A549 treated with RU486 at 1 μM for 4 hours (cell line): ENCODE measurements around the gene FAM184A. TPM values are rescaled to one million over a fixed set of nuclear protein-coding genes. Genes with fewer than 3 reads are reported as not detected.

Source experiments
- total RNA-seq: library from RNA; stranded (reverse); fragments of 200-300 nt; extraction: Qiagen RNA extraction; gene quantifications from 5 replicates; pipeline ENCODE4 v1.2.3, GENCODE V29; 2022; ENCODE audit warnings: low read depth

FAM184A gene, protein sequence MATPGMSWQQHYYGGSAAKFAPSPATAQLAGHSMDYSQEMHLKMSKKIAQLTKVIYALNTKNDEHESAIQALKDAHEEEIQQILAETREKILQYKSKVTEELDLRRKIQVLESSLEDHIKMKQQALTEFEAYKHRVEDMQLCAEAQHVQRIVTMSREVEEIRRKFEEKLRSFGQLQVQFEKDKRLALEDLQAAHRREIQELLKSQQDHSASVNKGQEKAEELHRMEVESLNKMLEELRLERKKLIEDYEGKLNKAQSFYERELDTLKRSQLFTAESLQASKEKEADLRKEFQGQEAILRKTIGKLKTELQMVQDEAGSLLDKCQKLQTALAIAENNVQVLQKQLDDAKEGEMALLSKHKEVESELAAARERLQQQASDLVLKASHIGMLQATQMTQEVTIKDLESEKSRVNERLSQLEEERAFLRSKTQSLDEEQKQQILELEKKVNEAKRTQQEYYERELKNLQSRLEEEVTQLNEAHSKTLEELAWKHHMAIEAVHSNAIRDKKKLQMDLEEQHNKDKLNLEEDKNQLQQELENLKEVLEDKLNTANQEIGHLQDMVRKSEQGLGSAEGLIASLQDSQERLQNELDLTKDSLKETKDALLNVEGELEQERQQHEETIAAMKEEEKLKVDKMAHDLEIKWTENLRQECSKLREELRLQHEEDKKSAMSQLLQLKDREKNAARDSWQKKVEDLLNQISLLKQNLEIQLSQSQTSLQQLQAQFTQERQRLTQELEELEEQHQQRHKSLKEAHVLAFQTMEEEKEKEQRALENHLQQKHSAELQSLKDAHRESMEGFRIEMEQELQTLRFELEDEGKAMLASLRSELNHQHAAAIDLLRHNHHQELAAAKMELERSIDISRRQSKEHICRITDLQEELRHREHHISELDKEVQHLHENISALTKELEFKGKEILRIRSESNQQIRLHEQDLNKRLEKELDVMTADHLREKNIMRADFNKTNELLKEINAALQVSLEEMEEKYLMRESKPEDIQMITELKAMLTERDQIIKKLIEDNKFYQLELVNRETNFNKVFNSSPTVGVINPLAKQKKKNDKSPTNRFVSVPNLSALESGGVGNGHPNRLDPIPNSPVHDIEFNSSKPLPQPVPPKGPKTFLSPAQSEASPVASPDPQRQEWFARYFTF
- 0.07 TPM in 1 of 5 replicates, not detected in the others for total RNA-seq

DNA sequence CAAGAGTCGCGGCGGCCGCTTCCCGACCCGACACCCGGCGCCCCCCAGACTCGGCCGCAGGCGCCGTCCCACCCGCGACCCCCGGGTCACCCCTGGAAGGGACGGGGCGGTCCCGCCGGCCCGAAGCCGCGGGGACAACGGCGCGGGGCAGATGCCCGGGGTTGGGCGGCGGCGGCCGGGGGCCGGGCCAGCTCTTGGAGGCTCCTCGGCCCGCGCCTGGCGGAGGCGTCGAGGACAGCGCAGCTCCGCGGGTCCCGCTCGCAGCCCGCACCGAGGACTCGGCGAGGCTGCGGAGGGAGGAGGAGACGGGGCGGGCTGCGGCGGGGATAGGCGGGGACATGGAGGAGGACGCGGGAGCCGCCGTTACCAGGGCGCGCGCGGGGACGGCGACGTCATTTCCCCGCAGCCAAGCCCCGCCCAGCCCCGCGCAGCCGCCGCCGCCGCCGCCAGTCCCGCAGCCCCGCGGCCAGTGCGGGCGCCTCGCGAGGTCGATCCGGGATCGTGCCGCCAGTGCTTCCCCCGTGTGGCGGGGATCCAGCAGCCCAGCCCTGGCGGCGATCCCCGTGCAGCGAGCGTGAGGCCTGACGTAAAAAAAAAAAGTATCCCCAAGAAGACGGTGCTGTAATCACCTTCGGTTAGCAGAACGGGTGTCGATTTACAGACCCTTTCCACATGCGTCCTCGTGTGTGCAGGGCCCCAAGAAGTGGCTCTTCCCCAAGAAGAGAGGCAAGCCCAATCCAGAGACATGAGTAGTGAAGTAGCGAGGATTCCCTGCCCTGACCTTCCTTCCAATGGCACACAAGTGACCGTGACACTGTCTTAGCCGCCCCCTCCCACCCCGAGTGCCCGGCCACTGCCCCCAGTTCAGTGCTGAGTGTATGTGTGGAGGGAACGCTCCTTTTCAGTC lies at the start of gene FAM184A:
TSS of gene FAM184A (minus strand) at position 289 of the 907 bp plus-strand sequence. CDS start 365 bp downstream, outside the sequence.

DNA sequence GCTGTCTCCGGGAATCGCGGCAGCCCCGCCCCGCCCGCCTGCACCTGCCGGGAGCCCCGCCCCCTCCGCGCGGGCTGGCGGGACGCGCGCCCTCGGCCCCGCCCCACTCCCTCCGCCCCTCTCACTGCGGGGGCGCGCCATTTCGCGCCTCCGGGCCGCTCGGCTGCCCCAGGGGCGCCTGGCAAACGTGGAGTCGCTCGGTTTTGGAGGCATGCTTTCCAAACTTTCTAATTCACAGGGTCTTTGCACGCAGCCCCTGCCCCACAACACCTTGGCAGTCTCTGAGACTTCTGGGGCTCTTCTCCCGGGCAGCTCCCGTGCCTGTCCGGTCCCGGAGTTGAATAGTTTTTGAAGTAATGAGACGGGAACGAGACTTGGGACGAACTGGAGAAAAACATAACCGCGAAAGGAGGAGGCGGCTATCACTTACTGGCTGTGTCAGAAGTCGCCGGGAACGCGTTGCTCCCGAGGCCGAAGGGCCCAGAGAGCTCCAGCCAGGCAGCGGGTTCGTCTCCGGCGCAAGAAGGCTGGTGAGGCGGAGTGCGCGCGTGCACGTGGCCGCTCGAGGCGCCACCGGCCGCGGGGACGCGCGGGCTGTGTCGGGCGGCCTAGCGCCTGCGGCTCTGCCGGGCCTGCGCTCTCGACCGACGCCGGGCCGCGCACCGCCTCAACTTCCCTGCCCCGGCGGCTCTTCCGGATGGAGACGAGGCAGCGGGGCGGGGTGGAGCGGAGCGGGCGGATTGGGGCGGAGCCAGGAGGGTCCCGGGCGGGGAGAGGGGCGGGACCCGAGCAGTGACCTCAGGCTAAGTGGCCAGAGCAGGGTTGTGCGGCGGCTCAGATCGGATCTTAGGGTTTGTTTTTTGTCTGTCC lies 143.8 kb downstream of the FAM184A start, which contains the start of gene MCM9:
TSS of gene MCM9 (minus strand) at position 699 of the 870 bp plus-strand sequence. CDS start 3,436 bp downstream, outside the sequence.

Other genes starting within 250 kb of the FAM184A start
- 9.2 to 13.2 TPM (median 9.9 TPM) in 5 replicates for gene ASF1A, start 184.5 kb downstream of the FAM184A start, total RNA-seq
- gene MCM9, start 143.5 kb downstream of the FAM184A start, total RNA-seq, result 4.4 to 5.8 TPM (median 5.4 TPM) in 5 replicates